Mammary epithelial cell (primary cell): ENCODE results near the gene RFX3.

Experiments used
- EZH2 ChIP-seq: IDR thresholded peaks from 2 replicates; pipeline ENCODE4 v1.6.1; 2012; ENCODE audit warnings: low read length, inconsistent platforms, borderline replicate concordance
- TF ChIP-seq, protein P1 (sequence below), 2 donors: IDR thresholded peaks in 1 of 2; conservative IDR thresholded peaks in 1 of 2; 2 replicates each; pipeline ENCODE4 v1.5.1; 2011 to 2012; ENCODE audit warnings: inconsistent platforms in 2 of 2, low read length in 2 of 2, mild to moderate bottlenecking in 2 of 2, control low read depth in 1 of 2, low read depth in 1 of 2; ENCODE audit not compliant: insufficient read depth in 1 of 2; ENCODE audit errors: extremely low read depth in 1 of 2

DNA sequence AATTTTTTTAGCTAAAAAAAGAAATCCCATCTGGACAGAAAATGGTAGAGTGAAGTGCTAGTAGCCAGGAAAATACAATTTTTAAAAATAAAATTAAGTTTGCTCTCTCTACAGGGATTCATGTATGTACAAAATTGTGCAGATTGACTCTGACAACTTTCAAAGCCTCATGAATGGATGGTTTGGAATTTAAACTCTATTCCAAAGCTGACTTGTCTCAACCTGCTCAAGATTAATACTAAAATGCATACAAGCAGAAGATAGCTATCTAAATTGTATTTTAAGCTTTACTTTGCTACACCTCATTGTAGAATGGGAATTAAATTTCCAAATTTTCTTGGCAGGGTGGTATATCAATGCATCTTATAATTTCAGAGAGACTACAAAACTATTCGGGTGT lies 257.6 kb downstream of the RFX3 start:
- TF ChIP-seq, protein P1, sequence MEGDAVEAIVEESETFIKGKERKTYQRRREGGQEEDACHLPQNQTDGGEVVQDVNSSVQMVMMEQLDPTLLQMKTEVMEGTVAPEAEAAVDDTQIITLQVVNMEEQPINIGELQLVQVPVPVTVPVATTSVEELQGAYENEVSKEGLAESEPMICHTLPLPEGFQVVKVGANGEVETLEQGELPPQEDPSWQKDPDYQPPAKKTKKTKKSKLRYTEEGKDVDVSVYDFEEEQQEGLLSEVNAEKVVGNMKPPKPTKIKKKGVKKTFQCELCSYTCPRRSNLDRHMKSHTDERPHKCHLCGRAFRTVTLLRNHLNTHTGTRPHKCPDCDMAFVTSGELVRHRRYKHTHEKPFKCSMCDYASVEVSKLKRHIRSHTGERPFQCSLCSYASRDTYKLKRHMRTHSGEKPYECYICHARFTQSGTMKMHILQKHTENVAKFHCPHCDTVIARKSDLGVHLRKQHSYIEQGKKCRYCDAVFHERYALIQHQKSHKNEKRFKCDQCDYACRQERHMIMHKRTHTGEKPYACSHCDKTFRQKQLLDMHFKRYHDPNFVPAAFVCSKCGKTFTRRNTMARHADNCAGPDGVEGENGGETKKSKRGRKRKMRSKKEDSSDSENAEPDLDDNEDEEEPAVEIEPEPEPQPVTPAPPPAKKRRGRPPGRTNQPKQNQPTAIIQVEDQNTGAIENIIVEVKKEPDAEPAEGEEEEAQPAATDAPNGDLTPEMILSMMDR (conservative IDR thresholded peaks at IDR 0.05 in 1 of 2, IDR thresholded peaks at IDR 0.05 in 1 of 2; ENCODE audit: extremely low read depth in 1 of 2, insufficient read depth in 1 of 2, low read depth in 1 of 2, low read length in 2 of 2) = no peak
- no peak for TF ChIP-seq EZH2
